ENCODE results near the gene LRRC17. TPM values are rescaled to one million over a fixed set of nuclear protein-coding genes. Genes with fewer than 3 reads are reported as not detected.

Gene LRRC17, protein sequence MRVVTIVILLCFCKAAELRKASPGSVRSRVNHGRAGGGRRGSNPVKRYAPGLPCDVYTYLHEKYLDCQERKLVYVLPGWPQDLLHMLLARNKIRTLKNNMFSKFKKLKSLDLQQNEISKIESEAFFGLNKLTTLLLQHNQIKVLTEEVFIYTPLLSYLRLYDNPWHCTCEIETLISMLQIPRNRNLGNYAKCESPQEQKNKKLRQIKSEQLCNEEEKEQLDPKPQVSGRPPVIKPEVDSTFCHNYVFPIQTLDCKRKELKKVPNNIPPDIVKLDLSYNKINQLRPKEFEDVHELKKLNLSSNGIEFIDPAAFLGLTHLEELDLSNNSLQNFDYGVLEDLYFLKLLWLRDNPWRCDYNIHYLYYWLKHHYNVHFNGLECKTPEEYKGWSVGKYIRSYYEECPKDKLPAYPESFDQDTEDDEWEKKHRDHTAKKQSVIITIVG
- 1.2 TPM for total RNA-seq
- long read RNA-seq, partial matches to known transcripts: 0 of 2 reads
- long read RNA-seq, other reads (novel, unspliced or antisense): 1 of 2 reads

- no peak for DNase-seq (ENCODE audit: low spot score)
Observed at GRCh38 chr7:102912742-102913141, at the start of gene LRRC17. Gene LRRC17 (plus strand): TSS chr7:102913000. CDS start chr7:102933914, 20,914 bp downstream.

DNA sequence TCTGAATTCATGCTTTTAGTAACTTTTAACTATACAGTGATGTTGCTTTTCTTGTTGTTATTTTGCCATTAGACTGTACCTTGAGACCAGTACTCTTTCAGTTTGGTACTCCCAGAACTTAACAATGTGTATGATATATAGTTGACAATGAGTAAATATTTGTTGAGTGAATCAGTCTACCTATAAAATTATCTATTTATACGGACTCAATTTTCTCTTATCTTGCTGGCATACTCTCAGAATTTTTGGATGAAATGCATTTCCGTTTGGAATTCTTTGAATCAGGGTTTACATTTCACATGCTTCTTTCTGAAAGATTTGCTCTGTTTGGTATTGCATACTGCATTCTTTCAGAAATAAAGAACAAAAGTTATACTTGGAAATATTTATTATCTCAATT, 47.8 kb upstream of the LRRC17 start:
- no peak for DNase-seq (ENCODE audit: low spot score)

DNA sequence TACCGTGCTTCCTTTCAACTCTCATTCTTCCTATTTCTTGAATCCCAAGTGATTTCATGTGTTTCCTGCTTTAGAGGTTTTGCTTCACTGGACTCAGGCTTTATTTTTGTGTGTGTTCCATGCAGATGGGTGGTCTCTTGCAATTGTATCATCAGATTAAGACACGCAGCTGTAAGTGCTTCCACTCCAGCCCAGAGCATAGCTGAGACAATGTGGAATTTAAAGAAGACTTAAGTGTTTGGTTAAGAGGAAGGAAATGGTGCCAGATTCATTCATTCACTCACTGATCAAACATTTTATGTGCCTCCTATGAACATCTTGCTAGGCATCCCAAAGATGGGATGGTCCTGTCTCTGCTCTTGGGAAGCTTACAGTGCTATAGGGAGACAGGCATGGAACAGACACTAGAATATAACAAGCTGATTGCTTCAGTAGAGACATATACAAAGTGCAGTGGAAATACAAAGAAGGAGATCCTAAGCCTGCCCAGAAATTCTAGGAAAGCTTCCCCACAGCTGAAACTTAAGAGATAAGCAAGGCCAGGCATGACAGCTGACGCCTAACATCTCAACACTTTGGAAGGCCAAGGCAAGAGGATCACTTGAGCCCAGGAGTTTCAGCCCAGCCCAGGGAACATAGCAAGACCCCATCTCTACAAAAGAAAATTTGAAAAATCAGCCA, 46.1 kb upstream of the LRRC17 start:
- DNase-seq (ENCODE audit: low spot score): no peak

DNA sequence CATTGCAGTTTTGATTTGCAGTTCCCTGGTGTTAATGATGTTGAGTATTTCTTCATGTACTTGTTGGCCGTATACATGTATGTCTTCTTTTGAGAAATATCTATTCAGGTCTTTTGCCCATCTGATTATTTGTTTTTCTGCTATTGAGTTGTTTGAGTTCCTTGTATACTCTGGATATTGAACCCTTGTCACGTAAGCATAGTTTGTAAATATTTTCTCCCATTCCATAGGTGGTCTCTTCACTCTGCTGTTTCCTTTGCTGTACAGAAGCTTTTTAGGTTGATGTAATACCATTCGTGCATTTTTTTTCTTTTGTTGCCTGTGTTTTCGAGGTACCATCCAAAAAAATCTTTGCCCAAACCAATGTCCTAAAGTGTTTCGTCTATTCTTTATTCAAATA, 43.6 kb upstream of the LRRC17 start:
- DNase-seq (ENCODE audit: low spot score): no peak

DNA sequence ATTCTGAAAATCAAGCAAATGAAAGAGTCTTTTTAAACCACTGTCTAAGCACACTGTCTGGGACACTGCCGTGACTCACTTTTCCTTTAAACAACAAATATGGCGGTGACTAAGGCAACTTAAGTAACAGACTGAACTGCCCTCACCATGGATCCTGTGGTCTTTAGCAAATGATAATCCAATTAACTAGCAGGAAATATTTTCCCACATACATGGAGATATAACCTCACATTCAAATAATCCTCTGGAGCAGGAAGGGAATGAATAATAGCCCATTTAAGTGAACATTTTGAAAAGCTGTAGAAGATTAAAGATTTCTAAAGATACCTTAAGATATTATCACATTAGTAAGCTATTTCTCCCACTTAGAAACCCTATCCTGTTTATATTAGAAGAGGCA, 40.3 kb upstream of the LRRC17 start:
- no peak for DNase-seq (ENCODE audit: low spot score)

DNA sequence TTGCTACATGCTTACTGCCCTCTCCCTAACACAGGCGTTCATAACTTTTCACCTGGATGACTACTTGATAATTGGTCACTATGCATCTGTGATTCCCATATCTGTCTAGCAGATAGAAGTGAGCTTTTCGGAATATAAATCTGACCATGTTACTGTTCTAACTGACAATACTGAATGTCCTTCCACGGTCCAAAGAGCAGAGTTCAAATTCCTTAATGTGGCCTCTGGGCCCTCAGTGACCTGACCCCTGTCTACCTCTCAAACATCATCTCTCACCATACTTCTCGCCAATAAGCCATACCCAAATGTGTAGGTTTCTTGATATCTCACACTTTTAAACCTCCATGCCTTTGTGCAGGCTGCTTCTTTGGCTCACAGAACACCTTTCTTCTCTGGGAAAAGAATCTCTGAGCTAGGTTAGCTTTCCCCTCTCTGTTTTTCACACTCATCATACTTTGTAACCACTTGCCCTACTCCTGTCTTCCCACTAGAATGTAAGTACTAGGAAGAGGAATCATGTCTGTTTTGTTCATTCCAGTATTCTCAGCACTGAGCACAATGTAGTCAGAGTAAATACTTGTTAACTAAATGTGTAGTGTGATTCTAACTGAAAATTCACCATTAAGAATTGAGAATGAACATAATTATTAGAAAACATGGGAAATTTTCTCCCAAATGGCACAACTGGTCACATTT, 39.2 kb upstream of the LRRC17 start:
- DNase-seq (ENCODE audit: low spot score): no peak

- no peak for DNase-seq (ENCODE audit: low spot score)
Observed at GRCh38 chr7:102874166-102874829, 38.5 kb upstream of the LRRC17 start.

DNA sequence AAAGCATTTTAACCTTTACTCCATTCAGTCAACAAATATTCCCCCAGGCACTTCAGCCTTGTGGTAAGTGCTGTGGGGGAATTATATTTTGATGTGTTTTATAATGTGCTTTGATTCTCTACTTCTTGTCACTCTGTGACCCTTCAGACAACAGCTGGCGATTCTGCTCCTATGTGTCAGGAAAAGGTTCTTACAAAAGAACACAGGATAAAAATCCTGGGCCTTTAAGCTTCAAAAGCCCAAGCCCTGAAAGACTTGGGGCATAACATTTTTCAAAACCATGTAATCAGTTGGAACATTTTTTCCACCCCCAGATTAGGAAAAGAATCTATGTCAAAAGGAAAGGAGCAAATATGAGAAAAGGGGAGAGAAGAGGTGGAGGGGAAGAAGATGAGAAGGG, 37.8 kb upstream of the LRRC17 start:
- no peak for DNase-seq (ENCODE audit: low spot score)

- DNase-seq (ENCODE audit: low spot score): no peak
Observed at GRCh38 chr7:102875700-102876295, 37.0 kb upstream of the LRRC17 start.

DNA sequence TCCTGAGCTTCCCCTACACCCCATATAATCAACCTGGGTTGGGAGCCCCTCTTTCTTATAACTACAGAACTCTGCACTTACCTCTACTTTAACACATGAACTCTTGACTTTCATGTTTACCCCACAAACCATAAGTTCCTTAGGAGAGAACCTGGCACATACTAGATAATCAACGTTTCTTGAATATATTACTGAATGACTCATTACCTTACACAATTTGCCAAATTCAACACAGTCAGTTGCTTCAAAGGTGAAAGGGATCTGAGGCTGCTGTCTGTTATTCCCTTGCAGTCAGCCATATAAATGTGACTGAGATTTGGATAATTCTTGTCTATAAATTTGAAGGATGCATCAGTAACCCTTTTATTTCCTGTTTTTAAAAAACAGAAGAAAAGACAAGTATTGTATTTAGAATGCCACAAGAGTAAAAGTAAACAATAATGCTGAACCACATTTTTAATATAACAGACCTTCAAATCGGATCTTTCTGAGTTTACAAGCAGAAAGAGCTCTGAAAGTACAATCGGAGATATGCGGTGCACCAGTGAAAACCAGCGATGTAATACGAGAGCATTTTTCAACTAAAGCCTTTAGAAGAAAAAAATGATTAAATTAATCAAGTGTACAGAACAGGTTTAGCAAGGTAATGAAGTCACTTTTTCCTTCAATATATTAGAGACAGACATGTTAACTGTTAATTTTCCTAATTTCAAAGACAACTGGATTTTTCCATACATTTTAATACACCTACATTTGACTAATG, 29.5 kb upstream of the LRRC17 start:
- no peak for DNase-seq (ENCODE audit: low spot score)

DNA sequence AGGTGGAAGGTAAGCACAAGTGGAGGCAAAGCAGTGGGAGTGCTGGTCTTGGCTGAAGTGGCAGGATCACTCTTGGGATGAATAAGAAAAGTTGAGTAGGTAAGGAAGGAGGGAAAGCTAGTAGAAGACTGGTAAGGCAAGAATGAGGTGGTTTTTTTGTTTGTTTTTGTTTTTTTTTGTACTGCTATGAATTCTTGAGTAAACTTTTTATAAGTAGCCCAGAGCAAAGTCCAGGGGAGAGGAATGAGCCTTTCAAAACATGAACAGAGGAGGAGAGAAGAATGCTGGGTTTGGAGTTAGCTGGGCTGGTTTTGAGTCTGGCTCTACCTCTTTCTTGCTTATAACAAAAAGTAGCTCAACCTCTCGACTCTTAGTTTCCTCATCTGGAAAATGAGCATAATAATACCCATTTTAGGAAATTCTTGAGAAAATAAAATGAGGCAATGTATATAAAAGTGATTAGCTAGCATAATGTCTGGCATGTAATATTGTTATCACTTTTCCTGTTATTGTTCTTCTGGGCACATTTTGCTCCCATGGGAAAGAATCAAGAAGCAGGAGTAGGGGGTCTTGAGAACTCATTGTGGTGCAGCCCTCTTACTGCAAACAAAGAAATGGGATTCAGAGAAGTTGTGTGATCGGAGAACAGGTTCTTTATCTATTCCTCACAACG, 24.1 kb upstream of the LRRC17 start:
- no peak for DNase-seq (ENCODE audit: low spot score)

- no peak for DNase-seq (ENCODE audit: low spot score)
Observed at GRCh38 chr7:102889851-102890250, 22.9 kb upstream of the LRRC17 start.

DNA sequence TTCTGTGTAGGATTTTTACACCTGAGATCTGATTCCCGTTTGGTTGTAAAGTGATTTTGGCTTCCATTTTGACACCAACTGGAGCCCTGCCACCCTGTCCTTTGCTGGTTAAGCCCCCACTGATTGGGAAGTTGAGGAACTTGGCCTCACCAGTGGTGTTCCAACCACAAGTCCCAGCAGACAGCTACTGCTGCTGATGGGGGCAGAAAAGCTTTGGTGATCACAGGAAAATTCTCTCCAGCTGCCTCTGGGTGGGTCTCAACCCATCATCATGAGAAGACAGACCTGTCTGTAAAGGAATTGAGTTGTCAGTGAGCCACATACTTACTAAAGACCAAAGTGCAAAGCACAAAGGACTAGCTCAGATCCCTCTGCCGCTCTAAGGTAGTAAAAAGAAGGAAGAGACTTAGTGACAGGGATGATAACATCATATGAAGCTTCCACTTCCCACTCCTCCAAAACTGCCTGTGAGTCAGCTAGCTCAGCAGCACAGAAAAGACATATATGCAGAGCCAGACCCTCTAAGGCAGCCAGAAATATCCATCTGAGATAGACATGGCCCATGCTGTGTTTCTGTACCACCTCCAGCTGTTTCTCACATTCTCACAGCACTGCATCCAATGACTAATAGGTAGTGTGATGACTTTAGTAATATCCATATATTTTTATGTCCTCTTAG, 22.4 kb upstream of the LRRC17 start:
- no peak for DNase-seq (ENCODE audit: low spot score)

DNA sequence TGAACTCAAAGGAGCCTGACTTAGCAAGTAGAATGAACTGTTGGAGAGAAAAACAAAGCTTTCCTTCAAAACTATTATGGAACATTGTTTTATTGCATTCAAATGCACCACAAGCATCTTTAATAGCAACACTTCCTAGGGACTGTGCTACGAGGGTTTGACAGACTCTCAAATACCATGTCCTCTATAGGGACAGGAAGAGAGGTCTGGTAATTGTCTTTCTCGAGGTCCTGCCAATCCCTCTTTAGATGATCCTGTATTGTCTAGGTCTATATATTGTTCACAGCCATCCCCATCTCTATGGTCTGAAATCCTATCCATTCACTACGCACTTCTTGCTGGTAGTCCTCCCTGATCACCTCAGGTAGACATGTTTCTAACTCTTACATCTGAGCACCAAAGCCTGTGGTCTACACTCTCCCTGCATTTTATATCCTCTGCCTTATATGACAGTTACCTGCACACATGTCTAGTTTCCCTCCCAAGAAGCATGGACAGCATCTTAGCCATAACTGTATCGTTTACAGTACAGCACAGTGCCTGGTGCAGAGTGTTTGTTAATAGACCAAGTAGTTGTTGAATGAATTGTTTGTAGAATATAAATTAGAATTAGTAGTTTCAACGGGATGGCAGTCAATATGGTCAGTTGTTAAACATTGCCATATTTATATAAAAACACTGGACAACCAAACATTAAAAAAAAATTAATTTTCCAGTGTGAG, 21.7 kb upstream of the LRRC17 start:
- DNase-seq (ENCODE audit: low spot score): no peak

DNA sequence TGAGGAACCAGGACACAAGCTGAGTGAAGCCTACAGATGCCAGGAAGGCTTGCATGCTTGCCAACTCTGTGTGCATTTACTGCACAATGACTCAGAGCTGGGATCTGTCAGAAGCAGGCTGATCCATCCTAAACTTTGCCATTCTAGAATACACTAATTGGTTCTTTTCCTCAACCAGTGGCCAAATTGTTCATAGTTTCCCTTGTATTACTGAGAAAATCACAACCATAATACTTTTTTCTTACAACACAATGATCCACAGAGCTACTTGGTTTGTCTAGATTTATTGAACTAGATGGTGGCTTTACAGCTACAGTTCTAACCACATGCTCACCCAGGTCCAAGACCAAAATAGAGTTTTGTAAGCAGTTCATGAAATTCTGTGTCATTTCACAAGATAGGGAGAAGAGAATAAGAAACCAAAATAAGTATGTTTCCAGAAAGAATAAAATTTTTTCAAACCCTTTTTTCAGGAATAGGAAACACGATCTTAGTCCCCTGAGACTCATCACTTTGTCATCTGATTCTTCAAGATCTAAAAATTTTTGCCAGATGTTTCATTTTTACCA, 21.0 kb upstream of the LRRC17 start:
- no peak for DNase-seq (ENCODE audit: low spot score)

- DNase-seq (ENCODE audit: low spot score): no peak
Observed at GRCh38 chr7:102892631-102893278, 20.0 kb upstream of the LRRC17 start.

DNA sequence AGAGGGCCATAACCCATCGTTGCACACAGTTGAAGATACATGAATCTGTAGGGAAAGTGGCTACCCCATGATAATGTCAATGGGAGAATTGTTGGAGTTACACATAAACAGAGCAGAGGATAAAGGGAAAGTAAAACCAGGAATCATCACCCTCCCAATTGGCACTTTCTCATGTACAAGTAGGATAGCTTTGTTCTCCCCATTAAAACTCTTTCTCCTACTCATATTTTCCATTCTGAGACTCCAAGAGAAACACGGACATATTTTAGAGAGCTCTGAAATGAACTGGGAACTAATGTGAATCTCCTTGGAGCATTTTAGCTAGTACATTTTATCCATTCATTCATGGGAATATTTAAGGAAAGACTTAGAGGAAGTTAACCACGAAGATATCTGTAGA, 17.2 kb upstream of the LRRC17 start:
- DNase-seq (ENCODE audit: low spot score): no peak

- DNase-seq (ENCODE audit: low spot score): no peak
Observed at GRCh38 chr7:102896585-102896984, 16.2 kb upstream of the LRRC17 start.

Measured in mesenteric fat pad (tissue), 1 donor.